Neuronal stem cell (in vitro differentiated cells): ENCODE data around the gene ZNF627.

ENCODE experiments used
- DNase-seq: peaks from one replicate; pipeline ENCODE4 v3.0.0-alpha.2; 2013; ENCODE audit warnings: low spot score
- H2AFZ ChIP-seq: one replicate; pipeline ENCODE4 v1.6.1; 2013; ENCODE audit warnings: mild to moderate bottlenecking, low read length, inconsistent platforms
- H2AK5ac ChIP-seq: 2 replicates; pipeline ENCODE4 v1.6.1; 2013; ENCODE audit warnings: low read depth, mild to moderate bottlenecking, inconsistent platforms, low read length, moderate library complexity, mixed read lengths
- H2BK120ac ChIP-seq: 2 replicates; pipeline ENCODE4 v1.6.1; 2013; ENCODE audit warnings: low read depth, mild to moderate bottlenecking, inconsistent platforms, low read length, moderate library complexity, mixed read lengths
- H2BK12ac ChIP-seq: one replicate; pipeline ENCODE4 v1.6.1; 2013; ENCODE audit warnings: low read length, inconsistent platforms
- H2BK15ac ChIP-seq: 2 replicates; pipeline ENCODE4 v1.6.1; 2013; ENCODE audit warnings: mild to moderate bottlenecking, low read length, inconsistent platforms, mixed read lengths
- H2BK5ac ChIP-seq: one replicate; pipeline ENCODE4 v1.6.1; 2013; ENCODE audit warnings: inconsistent platforms, mild to moderate bottlenecking, low read length, moderate library complexity
- H3K14ac ChIP-seq: one replicate; pipeline ENCODE4 v1.6.1; 2013; ENCODE audit warnings: low read length, inconsistent platforms
- H3K18ac ChIP-seq: 2 replicates; pipeline ENCODE4 v1.6.1; 2013; ENCODE audit warnings: low read length, inconsistent platforms
- H3K23ac ChIP-seq: 2 replicates; pipeline ENCODE4 v1.6.1; 2013; ENCODE audit warnings: low read depth, mild to moderate bottlenecking, mixed read lengths, low read length, inconsistent platforms; ENCODE audit not compliant: poor library complexity
- H3K27ac ChIP-seq: replicated peaks from 3 replicates; pipeline ENCODE4 v1.5.1; 2013; ENCODE audit warnings: low read length, inconsistent platforms
- H3K27me3 ChIP-seq, 3 experiments: 2 replicates each; pipeline ENCODE4 v1.6.1; 2013; ENCODE audit warnings: low read length in 3 of 3, mild to moderate bottlenecking in 2 of 3, inconsistent platforms in 1 of 3, low read depth in 1 of 3, mixed read lengths in 1 of 3, moderate library complexity in 1 of 3; ENCODE audit not compliant: control insufficient read depth in 3 of 3, insufficient read depth in 3 of 3
- H3K36me3 ChIP-seq, 2 donors: replicated peaks in 1 of 2; 2 replicates each; pipeline ENCODE4 v1.6.1; 2013; ENCODE audit warnings: low read length in 2 of 2; ENCODE audit not compliant: control insufficient read depth in 2 of 2, insufficient read depth in 2 of 2
- H3K4ac ChIP-seq: 2 replicates; pipeline ENCODE4 v1.6.1; 2013; ENCODE audit warnings: inconsistent platforms, mild to moderate bottlenecking, low read length, moderate library complexity
- H3K4me1 ChIP-seq, 2 donors: 1 replicate in 1 of 2; 2 replicates in 1 of 2; pipeline ENCODE4 v1.6.1; 2013; ENCODE audit warnings: low read length in 2 of 2, low read depth in 1 of 2; ENCODE audit not compliant: control insufficient read depth in 2 of 2, insufficient read depth in 1 of 2
- H3K4me2 ChIP-seq: one replicate; pipeline ENCODE4 v1.6.1; 2013; ENCODE audit warnings: mild to moderate bottlenecking, low read length, inconsistent platforms; ENCODE audit not compliant: insufficient read depth, poor library complexity, severe bottlenecking
- H3K4me3 ChIP-seq, 2 donors: 2 replicates each; pipeline ENCODE4 v1.5.1; 2013; ENCODE audit warnings: low read length in 2 of 2, mild to moderate bottlenecking in 2 of 2, inconsistent platforms in 1 of 2, moderate library complexity in 1 of 2
- H3K79me1 ChIP-seq: one replicate; pipeline ENCODE4 v1.6.1; 2013; ENCODE audit warnings: low read depth, mild to moderate bottlenecking, inconsistent platforms, low read length, moderate library complexity
- H3K9ac ChIP-seq: one replicate; pipeline ENCODE4 v1.6.1; 2013; ENCODE audit warnings: mild to moderate bottlenecking, low read depth, low read length, inconsistent platforms; ENCODE audit not compliant: poor library complexity
- H3K9me3 ChIP-seq, 2 donors: replicated peaks in 1 of 2; 2 replicates each; pipeline versions ENCODE3 to v1.6.1; 2013; ENCODE audit warnings: low read length in 2 of 2, mild to moderate bottlenecking in 2 of 2, inconsistent platforms in 1 of 2, low read depth in 1 of 2, mixed read lengths in 1 of 2, moderate library complexity in 1 of 2; ENCODE audit not compliant: control insufficient read depth in 2 of 2, insufficient read depth in 1 of 2
- H4K8ac ChIP-seq: one replicate; pipeline ENCODE4 v1.6.1; 2013; ENCODE audit warnings: low read depth, mild to moderate bottlenecking, inconsistent platforms, low read length, moderate library complexity
- H4K91ac ChIP-seq: one replicate; pipeline ENCODE4 v1.6.1; 2013; ENCODE audit warnings: low read length, low read depth, mild to moderate bottlenecking, inconsistent platforms; ENCODE audit not compliant: poor library complexity
- WGBS, 2 donors: extraction: QIAGEN DNeasy Blood & Tissue Kit; methylation state at CpG; one replicate each; pipeline ENCODE4 v1.1.7; 2013; ENCODE audit warnings: missing lambda C conversion rate in 2 of 2, mixed read lengths in 1 of 2; ENCODE audit not compliant: insufficient read length in 2 of 2, insufficient replicate concordance in 1 of 2; ENCODE audit errors: extremely low coverage in 2 of 2; 5-methylcytosine and 5-hydroxymethylcytosine counted together

ZNF627 gene

DNA sequence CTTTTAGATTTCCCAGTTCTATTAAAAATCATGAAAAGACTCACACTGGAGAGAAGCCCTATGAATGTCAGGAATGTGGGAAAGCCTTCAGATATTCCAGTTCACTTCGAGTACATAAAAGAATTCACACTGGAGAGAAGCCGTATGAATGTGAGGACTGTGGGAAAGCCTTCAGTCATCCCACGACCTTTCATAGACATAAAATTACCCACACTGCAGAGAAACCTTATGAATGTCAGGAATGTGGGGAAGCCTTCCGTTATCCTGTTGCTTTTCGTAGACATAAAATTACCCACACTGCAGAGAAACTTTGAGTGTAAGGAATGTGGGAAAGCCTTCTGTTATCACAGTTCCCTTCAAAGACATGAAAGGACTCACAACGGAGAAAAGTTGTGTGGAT is 55.2 kb downstream of the ZNF627 start:
- Histone ChIP-seq H3K23ac (no peak overlapping the region), H3K9ac (no peak overlapping the region), H3K36me3 (peaks cover 32 to 93% of the 10 kb centered on the region in 2 donors), H3K27ac (no peak overlapping the region), H4K8ac (no peak overlapping the region), H2BK5ac (no peak overlapping the region), H2BK120ac (no peak overlapping the region), H3K4ac (no peak overlapping the region), H3K14ac (no peak overlapping the region), H2BK15ac (no peak overlapping the region), H3K79me1 (no peaks in the 10 kb centered on the region), H3K9me3 (peaks cover 26 to 80% of the 10 kb centered on the region in 2 donors), H2AK5ac (no peak overlapping the region), H3K4me2 (no peak overlapping the region), H3K4me3 (no peak overlapping the region), H3K4me1 (no peaks in the 10 kb centered on the region), H3K18ac (no peak overlapping the region), H2BK12ac (no peak overlapping the region), H2AFZ (no peak overlapping the region), H3K27me3 (no peaks in the 10 kb centered on the region), H4K91ac (no peak overlapping the region)
- WGBS, 2 donors = no CpG with 5 or more reads among the region's 6 CpGs
- no peak for DNase-seq

DNA sequence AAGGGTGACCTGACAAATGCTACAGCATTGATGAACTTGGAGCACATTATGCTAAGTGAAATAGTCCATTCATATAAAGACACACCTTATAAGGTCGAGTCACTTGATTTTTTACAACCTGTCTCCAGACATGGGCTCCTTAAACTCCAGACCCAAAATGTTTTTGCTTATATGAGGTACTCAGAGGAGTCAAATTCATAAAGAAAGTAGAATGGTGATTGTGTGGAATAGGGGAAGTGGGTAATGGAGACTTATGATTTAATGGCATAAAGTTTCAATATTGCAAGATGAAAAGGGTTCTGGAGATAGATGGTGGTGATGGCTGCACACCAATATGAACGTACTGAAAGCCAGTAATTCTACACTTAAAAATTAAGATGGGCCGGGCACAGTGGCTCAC is 59.3 kb downstream of the ZNF627 start:
- no peak overlapping the region for H3K14ac ChIP-seq
- H3K4me1 ChIP-seq = no peaks in the 10 kb centered on the region
- H3K79me1 ChIP-seq = no peaks in the 10 kb centered on the region
- peaks cover 20 to 67% of the 10 kb centered on the region in 2 donors for H3K9me3 ChIP-seq
- H3K27me3 ChIP-seq = no peaks in the 10 kb centered on the region
- no peak overlapping the region for H2BK15ac ChIP-seq
- H3K9ac ChIP-seq = no peak overlapping the region
- no peak overlapping the region for H2BK12ac ChIP-seq
- WGBS, 2 donors = no CpG with 5 or more reads among the region's 3 CpGs
- H3K36me3 ChIP-seq = peaks cover 25 to 83% of the 10 kb centered on the region in 2 donors
- H3K4ac ChIP-seq = no peak overlapping the region
- no peak overlapping the region for H4K91ac ChIP-seq
- no peak overlapping the region for H2BK5ac ChIP-seq
- H3K4me3 ChIP-seq = no peak overlapping the region
- H2BK120ac ChIP-seq = no peak overlapping the region
- H2AFZ ChIP-seq = no peak overlapping the region
- H3K27ac ChIP-seq = no peak overlapping the region
- no peak overlapping the region for H3K18ac ChIP-seq
- H2AK5ac ChIP-seq = no peak overlapping the region
- no peak for DNase-seq
- no peak overlapping the region for H3K4me2 ChIP-seq
- no peak overlapping the region for H3K23ac ChIP-seq
- H4K8ac ChIP-seq = no peak overlapping the region

DNA sequence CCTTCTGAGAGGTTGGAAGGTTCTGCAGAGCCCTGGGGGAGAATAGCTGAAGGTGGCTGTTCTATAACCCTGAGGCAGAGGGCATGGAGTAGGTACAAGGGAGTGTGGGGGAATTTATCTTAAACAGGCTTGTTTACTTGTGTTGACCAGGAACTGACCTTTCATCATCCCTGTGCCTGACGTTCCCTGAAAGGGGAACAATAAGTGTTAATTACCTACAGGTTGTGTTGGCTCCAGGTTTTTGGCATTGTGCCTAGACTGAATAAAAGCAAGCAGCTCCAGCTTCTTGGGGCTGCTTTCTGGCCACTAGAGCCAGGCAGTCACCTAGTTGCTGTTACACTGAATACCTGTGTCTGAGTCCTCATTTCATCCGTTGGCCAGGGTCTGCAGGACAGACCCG is 60.0 kb downstream of the ZNF627 start:
- Histone ChIP-seq H3K18ac (no peak overlapping the region), H3K14ac (no peak overlapping the region), H2BK5ac (no peak overlapping the region), H3K9ac (no peak overlapping the region), H3K79me1 (peaks cover 2% of the 10 kb centered on the region), H2BK12ac (no peak overlapping the region), H4K8ac (no peak overlapping the region), H2BK120ac (no peak overlapping the region), H3K23ac (no peak overlapping the region), H3K9me3 (peaks cover 17 to 66% of the 10 kb centered on the region in 2 donors), H3K4me1 (no peaks in the 10 kb centered on the region), H2AK5ac (no peak overlapping the region), H3K36me3 (peaks cover 21 to 83% of the 10 kb centered on the region in 2 donors), H2AFZ (no peak overlapping the region), H3K4me3 (no peak overlapping the region), H3K4ac (no peak overlapping the region), H4K91ac (no peak overlapping the region), H3K4me2 (no peak overlapping the region), H2BK15ac (no peak overlapping the region), H3K27ac (no peak overlapping the region), H3K27me3 (no peaks in the 10 kb centered on the region)
- no peak for DNase-seq
- no CpG with 5 or more reads among the region's 3 CpGs for WGBS, 2 donors

DNA sequence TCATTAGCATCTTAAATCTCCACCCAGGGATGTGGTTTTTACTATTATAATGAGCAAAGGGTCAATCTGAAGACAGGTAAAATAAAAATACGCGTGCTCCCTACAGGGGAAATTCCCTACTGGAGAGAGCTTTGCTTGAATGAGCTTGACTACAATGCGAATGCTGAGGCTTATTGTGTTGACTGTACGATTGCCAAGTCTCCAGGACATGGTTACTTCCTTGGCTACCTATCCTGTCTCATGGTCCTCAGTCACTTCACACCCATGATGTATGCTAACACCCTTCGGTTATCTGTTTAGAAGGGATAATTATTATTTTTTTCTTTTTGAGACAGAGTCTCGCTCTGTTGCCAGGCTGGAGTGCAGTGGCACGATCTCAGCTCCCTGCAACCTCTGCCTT is 61.7 kb downstream of the ZNF627 start:
- no peak overlapping the region for H2BK120ac ChIP-seq

More for the DNA sequence above, 61.7 kb downstream of the ZNF627 start:
- Histone ChIP-seq H3K36me3 (peaks cover 16 to 83% of the 10 kb centered on the region in 2 donors), H2BK15ac (no peak overlapping the region), H3K4ac (no peak overlapping the region), H2BK5ac (no peak overlapping the region), H3K4me3 (no peak overlapping the region), H3K9ac (no peak overlapping the region), H3K18ac (no peak overlapping the region), H3K9me3 (peaks cover 12 to 62% of the 10 kb centered on the region in 2 donors), H3K79me1 (peaks cover 3% of the 10 kb centered on the region), H4K91ac (no peak overlapping the region), H2AFZ (no peak overlapping the region), H3K14ac (no peak overlapping the region), H3K23ac (no peak overlapping the region), H3K4me1 (no peaks in the 10 kb centered on the region), H3K4me2 (no peak overlapping the region), H2BK12ac (no peak overlapping the region), H2AK5ac (no peak overlapping the region), H3K27me3 (no peaks in the 10 kb centered on the region), H4K8ac (no peak overlapping the region), H3K27ac (no peak overlapping the region)
- WGBS, 2 donors = no CpG with 5 or more reads among the region's 7 CpGs
- no peak for DNase-seq
